HG02571 (cell line): ENCODE data around the gene RASAL2.
A peak's percentile ranks its signal among the peaks of the same experiment; 100 is the strongest.
"Not testable (repeated sequence)": the region's sequence is repeated elsewhere in the genome, so short reads cannot be mapped to it uniquely, and the experiment has no call there.

Source experiments
- ATAC-seq: cut with Tn5 transposase; IDR thresholded peaks from one replicate; pipeline ENCODE4 v1.9.1; 2021; ENCODE audit warnings: mild to moderate bottlenecking, moderate library complexity; ENCODE audit not compliant: unreplicated experiment

Gene RASAL2

DNA sequence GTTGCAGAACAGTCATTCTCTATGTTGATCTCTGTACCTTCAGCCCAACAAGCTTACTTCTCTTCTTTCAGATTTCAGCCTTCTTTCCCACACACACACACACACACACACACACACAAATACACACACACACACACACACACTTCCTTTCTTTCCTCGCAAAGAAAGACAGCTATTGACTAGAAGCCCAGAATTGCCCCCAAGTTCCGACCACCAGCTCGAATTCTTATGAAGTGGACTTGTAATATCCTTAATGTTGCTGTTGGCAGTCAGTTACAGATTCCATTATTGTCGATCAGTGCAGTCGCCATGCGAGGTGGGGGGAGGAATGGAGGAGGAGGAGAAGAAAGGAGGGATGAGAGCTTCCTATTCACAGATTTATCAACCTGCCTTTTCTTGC, 277.3 kb downstream of the RASAL2 start:
- no peak for ATAC-seq

DNA sequence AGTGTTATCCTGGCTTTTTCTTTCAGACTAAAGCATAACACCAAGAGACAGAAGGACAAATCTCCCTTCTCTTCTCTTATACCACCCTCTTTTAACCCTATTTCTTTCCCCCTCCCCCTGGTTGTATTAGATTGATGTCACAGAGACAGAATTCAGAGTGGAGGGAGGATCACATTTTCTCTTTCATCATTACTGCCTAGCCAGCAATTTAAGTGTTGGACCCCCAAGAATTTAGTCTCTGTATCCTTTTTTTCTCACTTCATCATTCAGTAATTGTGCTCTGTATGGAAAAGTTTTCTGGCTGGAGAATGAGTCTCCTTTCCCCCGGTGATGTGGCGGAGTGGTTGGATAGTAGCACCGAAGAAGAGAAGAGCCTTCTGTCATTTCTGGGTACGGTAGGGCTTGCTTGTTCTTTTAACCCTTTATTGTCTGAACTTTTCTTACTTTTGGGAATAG, 278.1 kb downstream of the RASAL2 start:
- no peak for ATAC-seq

DNA sequence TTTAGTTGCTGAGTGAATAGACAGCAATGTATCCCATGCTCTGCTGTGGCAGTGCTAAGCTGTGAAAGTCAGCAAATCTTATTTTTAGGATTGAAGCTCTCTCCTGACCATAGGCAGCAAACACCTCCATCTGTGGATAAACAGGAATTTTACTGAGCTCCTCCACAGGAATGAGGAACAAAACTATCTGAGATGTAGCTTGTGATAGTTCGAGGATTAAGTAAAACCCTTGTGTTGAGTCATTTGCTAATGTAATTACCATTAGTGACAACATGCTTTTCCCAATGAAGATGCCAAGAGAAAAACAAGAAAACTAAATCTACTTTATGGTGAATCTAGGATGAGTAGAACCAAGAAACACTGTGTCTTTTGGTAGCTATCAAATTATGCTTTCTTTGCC, 280.1 kb downstream of the RASAL2 start:
- ATAC-seq = no peak

DNA sequence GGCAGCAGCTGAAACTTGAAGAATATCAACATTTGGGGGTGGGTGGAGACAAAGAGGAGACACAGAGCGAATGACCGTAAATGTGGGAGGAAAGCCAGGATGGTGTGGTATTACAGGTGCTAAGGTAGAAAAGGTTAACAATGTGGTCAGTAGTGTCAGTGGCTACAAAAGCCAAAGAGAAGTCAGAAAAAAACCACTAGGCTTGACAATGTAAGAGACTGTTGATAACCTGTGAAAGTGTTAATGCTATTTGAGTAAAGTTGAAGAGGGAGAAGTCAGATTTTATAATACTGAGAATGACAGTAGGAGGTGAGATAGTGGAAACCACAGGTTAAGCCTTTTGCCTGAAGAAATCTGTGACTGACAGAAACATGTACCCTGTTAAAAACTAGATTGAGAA, 282.1 kb downstream of the RASAL2 start:
- no peak for ATAC-seq

DNA sequence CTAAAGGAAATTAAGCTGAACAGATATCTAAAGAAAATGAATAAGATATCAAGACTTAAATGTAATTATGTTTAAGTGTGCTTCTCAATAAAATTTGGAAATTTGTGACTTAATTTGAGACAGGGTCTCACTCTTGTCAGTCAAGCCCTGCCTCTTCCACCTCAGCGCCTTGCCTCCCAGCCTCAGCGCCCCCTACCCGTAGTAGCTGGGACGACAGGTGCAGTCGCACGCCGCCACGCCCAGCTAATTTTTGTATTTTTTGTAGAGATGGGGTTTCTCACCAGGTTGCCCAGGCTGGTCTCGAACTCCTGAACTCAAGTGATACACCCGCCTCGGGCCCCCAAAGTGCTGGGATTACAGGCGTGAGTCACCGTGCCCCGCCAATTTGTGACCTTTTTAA, 285.9 kb downstream of the RASAL2 start:
- ATAC-seq = no peak

DNA sequence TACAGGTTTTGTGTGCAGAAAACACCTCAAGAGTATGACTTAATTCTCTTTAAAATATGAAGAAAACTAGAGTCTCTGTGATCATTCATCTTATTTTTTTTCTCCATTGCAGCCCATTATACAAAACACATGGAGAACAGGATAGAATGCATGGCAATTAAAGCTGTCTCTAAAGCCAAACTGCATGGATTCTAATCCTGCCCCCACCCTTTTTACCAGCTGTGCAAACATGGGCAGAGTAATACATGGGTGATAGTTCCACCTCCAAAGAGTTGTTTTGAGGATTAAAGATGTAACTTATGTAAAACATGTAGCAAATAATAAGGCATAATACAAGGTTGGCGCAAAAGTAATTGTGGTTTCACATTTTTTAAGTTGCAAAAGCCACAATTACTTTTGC, 288.5 kb downstream of the RASAL2 start:
- ATAC-seq = no peak

DNA sequence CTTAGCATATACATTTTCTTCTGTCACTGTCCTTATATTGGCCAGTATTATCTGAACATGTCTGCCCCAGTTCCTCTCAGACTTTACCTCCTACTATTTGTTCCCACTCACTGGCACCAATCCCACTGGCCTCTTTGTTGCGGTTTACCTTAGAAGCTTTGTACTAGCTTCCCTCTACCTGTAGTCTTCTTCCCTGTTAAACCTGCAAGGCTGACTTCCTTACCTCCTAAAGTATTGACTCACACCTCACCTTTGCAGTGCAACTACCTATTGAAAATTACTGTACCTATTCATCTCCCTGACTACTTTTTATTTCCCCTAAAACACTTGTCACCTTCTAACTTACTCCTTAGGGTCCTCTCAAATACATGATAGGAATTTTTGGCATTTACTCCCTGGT, 291.8 kb downstream of the RASAL2 start:
- no peak for ATAC-seq

DNA sequence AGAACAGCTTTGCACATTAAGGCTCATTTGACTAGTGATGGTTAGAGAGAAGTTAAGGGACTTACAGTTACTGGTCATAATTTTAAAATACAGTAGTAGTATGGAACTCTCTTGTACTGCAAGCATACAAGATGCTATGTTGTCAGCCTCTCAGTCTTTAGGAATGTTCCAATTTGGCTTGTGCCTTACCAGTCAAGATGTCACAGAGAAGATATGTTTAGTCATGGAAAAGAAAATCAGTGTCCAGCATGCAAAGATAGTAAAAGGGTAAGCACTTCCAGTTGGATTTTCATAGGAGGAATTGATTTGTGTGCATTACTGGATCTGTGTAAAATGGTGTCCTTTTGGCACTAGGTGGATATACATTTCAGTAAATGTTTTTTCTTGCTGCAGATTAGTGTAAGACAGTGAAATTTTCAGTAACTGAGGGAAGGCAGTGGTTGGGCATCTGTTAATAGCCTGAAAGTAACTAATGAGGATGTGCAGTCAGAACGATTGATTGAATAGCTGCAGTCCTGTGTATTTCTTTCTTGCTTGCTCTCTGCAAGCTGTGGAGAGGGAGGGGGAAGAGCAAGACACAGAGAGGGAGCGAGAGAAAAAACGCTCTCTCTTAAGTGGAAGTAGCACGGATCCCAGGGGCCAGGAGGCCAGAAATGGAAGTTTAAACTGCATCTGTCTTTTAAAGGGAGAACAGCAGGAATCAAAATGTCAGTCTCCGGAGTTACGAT, 294.7 kb downstream of the RASAL2 start:
- ATAC-seq = no peak

DNA sequence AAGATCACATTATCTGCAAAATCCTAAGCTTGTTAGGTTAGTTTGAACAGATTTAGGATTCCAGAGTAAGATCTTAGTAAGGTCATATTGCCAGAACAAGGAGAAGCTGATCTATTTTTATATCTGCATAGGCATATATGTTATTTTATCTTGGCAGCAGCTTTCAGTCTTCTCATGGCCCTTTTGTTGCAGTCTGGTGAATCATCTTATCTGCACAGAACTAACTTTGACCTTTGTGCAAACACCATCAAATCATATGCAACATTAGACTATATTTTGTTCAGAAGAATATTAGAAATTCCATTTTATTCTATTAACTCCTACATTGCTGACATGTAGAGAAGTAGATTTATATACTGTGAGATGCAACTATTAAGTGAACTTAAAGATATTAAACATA, 295.5 kb downstream of the RASAL2 start:
- ATAC-seq = no peak

DNA sequence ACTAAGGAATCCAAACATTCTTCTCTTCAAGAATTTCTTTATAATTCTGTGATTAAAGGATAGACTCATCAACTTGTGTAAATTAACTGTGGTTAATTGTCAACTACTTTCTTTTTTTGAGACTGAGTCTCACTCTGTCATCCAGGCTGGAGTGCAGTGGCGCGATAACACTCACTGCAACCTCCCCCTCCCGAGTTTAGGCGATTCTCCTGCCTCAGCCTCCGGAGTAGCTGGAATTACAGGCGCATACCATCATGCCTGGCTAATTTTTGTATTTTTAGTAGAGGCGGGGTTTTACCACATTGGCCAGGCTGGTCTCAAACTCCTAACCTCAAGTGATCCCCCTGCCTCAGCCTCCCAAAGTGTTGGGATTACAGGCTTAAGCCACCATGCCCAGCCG, 296.4 kb downstream of the RASAL2 start:
- not testable (repeated sequence) for ATAC-seq

DNA sequence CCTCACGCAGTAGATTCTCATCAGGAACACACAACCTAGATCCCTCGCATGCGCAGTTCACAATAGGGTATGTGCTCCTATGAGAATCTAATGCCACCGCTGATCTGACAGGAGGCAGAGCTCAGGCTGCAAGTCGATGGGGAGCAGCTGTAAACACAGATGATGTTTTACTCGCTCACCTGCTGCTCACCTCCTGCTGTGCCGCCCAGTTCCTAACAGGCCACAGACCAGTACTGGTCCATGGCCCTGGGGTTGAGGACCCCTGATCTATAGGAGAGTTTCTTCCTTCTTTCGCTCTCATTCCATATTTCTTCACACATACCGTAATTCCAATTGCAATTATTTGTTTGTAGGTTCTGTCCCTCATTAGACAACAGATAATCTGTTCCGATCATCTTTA, 299.5 kb downstream of the RASAL2 start:
- ATAC-seq = no peak

DNA sequence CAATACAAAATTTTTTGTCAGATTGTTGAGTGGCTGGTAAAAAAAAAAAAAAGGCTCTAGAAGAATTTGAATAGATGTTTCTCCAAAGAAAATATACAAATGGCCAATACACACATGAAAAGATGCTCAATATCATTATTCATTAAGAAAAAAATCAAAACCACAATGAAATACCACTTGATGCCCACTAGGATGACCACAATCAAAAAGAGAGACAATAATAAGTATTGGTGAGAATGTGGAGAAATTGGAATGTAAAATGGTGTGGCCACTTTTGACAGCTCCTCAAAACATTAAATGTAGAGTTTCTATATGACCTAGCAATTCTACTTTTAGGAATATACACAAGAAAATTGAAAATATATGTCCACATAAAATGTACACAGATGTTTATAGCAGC, 302.9 kb downstream of the RASAL2 start:
- ATAC-seq = no peak

DNA sequence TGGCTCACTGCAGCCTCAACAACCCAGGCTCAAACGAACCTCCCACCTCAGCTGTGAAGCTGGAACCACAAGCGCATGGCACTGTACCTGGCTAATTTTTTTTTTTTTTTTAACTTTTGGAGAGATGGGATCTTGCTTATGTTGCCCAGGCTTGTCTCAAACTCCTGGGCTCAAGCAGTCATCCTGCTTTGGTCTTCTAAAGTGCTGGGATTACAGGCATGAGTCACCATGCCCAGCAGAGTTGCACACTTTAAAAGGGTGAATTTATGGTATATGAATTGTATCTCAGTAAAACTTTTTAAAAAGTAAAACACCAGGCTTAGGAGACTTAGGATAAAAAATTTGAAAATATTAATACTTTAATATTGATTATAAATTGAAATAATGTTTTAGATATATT, 303.8 kb downstream of the RASAL2 start:
- no peak for ATAC-seq

DNA sequence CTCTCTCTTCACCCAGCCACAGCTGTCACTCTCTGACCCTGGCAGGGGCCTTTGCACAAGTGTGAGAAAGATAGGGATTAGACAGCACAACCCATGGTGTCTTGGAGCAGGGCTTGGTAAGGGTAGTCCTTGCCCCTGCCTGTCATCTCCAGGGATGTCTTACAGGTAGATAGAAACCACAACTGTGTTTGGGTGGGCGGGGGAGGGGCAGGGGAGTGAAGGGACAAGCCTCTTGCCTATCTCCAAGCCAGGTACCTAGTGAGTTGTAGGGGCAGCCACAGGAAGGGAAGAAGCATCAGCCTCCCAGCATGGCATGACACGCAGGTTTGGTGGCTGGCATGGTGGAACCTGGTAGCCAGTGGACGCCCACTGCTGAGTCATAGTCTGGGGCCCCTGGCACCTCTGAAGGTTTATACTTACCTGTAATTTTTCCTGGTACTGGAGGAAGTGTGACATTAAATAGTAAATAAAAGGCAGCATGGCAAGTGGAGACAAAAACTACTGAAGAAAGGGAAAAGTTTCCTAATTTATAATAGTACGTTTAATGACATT, 305.3 kb downstream of the RASAL2 start:
- no peak for ATAC-seq

DNA sequence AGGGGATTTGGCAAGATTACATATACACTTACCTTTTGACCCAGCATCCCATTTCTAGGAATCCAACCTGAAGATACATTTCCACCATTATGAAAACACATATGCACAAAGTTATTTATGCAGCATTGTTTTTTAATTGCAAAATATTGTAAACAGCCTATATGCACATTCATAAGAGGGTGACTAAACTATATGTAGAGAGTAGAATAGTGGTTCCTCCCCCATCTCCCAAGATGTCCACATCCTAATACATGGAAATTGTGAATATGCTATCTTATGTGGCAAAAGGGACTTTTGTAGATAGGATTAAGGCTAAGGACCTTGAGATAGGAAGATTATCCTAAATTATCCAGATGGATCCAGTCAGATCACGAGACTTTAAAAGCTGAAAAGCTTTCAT, 311.2 kb downstream of the RASAL2 start:
- no peak for ATAC-seq

DNA sequence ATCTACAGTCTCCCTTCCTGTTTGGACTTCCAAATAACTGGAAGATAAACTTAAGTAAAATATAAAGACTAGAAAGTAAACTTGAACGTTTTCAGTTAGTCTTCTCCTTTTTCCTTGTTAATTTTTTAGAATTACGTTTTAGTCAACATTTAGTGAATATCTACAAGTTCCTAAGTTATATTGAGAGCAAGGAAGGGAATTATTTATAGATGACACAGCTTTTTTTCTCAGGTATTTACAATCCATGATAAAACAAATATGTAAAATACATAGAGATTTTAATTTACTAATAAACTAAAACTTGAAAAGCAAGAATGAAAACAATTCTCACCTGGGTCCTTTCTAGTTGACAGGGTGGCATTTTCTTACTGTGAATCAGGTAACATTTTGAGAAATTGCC, 313.3 kb downstream of the RASAL2 start:
- ATAC-seq = no peak

DNA sequence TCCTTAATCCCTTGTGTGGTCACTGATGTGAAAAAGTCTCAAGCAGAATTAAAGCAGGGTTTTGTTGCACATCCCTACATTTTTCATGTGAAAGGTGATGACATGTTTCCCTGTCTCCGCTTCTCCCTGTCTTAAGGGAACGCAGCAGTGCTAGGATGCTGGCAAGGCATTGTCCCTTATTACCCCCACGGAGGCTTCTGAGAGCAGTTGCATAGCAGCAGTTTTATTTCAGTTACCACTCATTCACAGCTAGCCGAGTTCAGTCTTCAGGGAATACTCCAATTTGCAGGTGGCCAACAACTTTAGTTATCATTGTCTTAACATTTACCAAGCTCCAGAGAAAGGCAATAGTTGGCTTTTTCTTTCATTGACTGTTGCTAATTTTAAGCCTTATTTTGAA, 313.8 kb downstream of the RASAL2 start:
- no peak for ATAC-seq

DNA sequence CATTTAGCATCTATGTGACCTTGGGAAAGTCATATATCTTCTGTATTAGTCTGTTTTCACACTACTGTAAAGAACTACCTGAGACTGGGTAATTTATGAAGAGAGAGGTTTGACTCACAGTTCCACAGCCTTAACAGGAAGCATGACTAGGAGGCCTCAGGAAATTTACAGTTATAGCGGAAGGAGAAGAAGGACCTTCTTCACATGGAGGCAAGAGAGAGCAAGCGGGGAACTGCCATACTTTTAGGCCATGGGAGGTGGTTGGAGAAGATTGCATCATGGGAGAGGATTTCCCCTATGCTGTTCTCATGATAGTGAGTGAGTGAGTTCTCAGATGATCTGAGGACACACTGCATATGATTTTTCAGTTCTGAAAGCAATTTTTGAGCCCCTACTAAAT, 315.0 kb downstream of the RASAL2 start:
- no peak for ATAC-seq

DNA sequence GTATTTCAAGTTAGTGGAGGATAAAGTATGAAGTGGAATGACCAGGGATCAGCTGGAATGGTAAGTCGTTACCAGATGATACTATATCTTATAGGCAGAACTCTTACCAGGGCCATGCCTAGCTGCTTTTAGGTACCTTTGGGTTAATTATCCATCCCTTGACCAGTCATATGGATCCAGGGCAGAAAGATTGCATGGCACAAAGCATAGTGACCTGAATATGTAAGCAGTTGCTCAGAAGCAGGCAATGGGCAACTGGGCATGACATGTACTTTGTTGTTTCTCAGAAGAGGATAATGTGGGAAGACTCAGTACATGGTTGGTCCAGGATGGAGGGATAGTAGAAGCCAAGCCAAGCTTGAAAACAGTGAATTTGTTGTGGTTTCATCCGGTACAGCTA, 315.6 kb downstream of the RASAL2 start:
- ATAC-seq = no peak

DNA sequence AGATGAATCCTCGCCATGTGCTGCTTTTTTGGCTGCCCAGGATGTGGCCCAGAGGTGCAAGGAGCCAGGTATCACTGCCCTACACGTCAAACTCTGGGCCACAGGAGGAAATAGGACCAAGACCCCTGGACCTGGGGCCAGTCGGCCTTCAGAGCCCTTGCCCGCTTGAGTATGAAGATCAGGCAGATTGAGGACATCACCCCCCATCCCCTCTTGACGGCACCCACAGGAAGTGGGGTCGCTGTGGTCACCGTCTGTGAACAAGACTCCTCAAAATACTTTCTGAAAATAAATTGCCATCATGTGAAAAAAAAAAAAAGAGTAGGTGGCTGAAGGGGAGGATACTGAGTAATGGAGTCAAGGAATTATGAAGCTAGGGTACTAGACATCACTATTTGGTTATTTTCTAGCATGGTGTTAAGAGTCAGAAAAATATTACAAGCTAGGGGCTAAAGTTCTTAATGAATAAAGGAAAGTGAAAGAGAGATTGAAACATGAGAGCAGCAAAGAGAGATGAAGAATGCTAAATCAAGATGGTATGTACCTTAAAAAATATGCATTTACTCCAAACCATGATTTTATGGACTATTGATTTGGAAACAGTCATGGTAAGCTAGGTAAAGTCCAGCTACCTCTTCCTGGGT, 318.0 kb downstream of the RASAL2 start:
- ATAC-seq = peak; percentile 44

DNA sequence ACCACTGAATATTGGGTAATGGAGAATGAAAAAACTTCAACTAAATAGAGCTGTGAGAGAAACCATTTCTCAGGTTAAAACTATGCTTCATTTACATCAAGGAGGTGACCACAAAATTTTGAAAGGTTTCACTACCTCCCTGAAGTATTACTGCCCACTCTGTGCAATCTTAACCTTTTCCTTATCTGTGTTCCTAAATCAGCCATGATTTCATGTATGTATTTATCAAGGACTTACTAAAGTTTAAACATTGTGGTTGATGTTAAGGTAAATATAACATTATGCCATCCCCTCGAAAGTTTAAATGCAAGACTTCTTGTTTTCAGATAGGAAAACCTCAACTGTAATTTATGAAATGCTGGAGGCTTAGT, 318.5 kb downstream of the RASAL2 start:
- peak; percentile 81 for ATAC-seq

DNA sequence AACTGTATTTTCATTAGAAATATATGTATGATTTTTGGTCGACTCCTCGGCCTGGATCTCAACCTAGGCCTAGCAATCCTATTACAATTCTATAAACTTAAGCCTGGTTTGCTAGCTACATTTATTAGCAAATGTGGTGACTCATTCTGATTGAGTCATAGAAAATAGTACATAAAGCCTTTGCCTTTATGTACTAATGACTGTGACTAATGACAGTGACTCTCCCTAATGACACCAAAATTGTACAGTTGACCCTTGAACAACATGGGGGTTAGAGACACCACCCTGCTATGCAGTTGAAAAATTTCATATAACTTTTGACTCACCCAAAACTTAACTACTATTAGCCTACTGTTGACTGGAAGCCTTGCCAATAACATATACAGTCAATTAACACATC, 324.0 kb downstream of the RASAL2 start:
- ATAC-seq = no peak
